Measurements from ENCODE around the gene FZR1.

The FZR1 gene

GRCh38 chr19:3505598-3506383 lies at the start of gene FZR1:
TSS of gene FZR1 (plus strand) at chr19:3506311. CDS start at chr19:3522990, 16,679 bp downstream.
- peak; percentile 99 for DNase-seq (ENCODE audit: low read depth in 2 of 2)

- no peak for DNase-seq (ENCODE audit: low read depth in 2 of 2)
Observed at GRCh38 chr19:3456925-3457527, 49.1 kb upstream of the FZR1 start.

- DNase-seq (ENCODE audit: low read depth in 2 of 2) = no peak
Observed at GRCh38 chr19:3457528-3458228, 48.4 kb upstream of the FZR1 start.

GRCh38 chr19:3458229-3459088 lies 47.7 kb upstream of the FZR1 start:
- DNase-seq (ENCODE audit: low read depth in 2 of 2) = no peak

- DNase-seq (ENCODE audit: low read depth in 2 of 2) = no peak
Observed at GRCh38 chr19:3459089-3459881, 46.8 kb upstream of the FZR1 start.

- DNase-seq (ENCODE audit: low read depth in 2 of 2) = no peak
Observed at GRCh38 chr19:3459965-3460582, 46.0 kb upstream of the FZR1 start.

- DNase-seq (ENCODE audit: low read depth in 2 of 2) = no peak
Observed at GRCh38 chr19:3462991-3463713, 43.0 kb upstream of the FZR1 start.

GRCh38 chr19:3463714-3464586 lies 42.2 kb upstream of the FZR1 start:
- DNase-seq (ENCODE audit: low read depth in 2 of 2) = no peak

GRCh38 chr19:3464587-3465235 lies 41.4 kb upstream of the FZR1 start:
- DNase-seq (ENCODE audit: low read depth in 2 of 2) = no peak

GRCh38 chr19:3465552-3465951 lies 40.6 kb upstream of the FZR1 start:
- DNase-seq (ENCODE audit: low read depth in 2 of 2) = no peak

- no peak for DNase-seq (ENCODE audit: low read depth in 2 of 2)
Observed at GRCh38 chr19:3466635-3467034, 39.5 kb upstream of the FZR1 start.

- no peak for DNase-seq (ENCODE audit: low read depth in 2 of 2)
Observed at GRCh38 chr19:3467437-3468198, 38.5 kb upstream of the FZR1 start.

- DNase-seq (ENCODE audit: low read depth in 2 of 2) = no peak
Observed at GRCh38 chr19:3468211-3468610, 37.9 kb upstream of the FZR1 start.

GRCh38 chr19:3469638-3470499 lies 36.2 kb upstream of the FZR1 start:
- no peak for DNase-seq (ENCODE audit: low read depth in 2 of 2)

GRCh38 chr19:3470500-3471128 lies 35.5 kb upstream of the FZR1 start:
- DNase-seq (ENCODE audit: low read depth in 2 of 2) = no peak

Data from stimulated activated CD4-positive, alpha-beta T cell treated with anti-CD3 and anti-CD28 coated beads, Interleukin-4, amount 100 ng/mL, for 48 hours (primary cell).